ENCODE results near the gene VASN. TPM values are rescaled to one million over a fixed set of nuclear protein-coding genes. Genes with fewer than 3 reads are reported as not detected.

The VASN gene
- total RNA-seq, 2 donors from 2014 or later: 14.3 to 22.1 TPM

- TF ChIP-seq POLR2A (IDR thresholded peaks at IDR 0.05) (no peak), CTCF (IDR thresholded peaks at IDR 0.05) (no peak)
- H3K27ac ChIP-seq: no peak overlapping the region
- H3K4me1 ChIP-seq: peaks cover 5% of the 10 kb centered on the region
- intact Hi-C loops (cut with DNase I): loop anchor here (10.0 kb wide), 2 partner anchors 114 to 214 kb away; no protein-coding TSS in a partner anchor
- no peak overlapping the region for H3K4me3 ChIP-seq
- no peak for ATAC-seq
- no peaks in the 10 kb centered on the region for H3K36me3 ChIP-seq (replicated peaks in 1 of 2; ENCODE audit: insufficient read depth in 1 of 2, low read depth in 2 of 2)
- H3K27me3 ChIP-seq: no peaks in the 10 kb centered on the region
- 86 to 89% methylated on average over 5 to 10 of the region's 10 CpGs for WGBS, 2 donors
- no peak for DNase-seq
- no peaks in the 10 kb centered on the region for H3K9me3 ChIP-seq
These were observed 36.7 kb downstream of the VASN start for GRCh38 chr16:4408323-4408690.

GRCh38 chr16:4409081-4409932 lies 37.7 kb downstream of the VASN start:
- ATAC-seq (no peak), DNase-seq (peak in 2 of 4 donors; percentile 39 to 49)
- no peaks in the 10 kb centered on the region for H3K36me3 ChIP-seq (replicated peaks in 1 of 2; ENCODE audit: insufficient read depth in 1 of 2, low read depth in 2 of 2)
- WGBS, 2 donors: 87 to 95% methylated on average over 8 to 18 of the region's 19 CpGs
- intact Hi-C loops (cut with DNase I): loop anchor here (10.0 kb wide), 2 partner anchors 115 to 215 kb away; no protein-coding TSS in a partner anchor
- H3K4me3 ChIP-seq: no peak overlapping the region
- TF ChIP-seq CTCF (IDR thresholded peaks at IDR 0.05) (peak in 1 of 7 experiments; percentile 4), POLR2A (IDR thresholded peaks at IDR 0.05) (no peak)
- no peak overlapping the region for H3K27ac ChIP-seq
- no peaks in the 10 kb centered on the region for H3K9me3 ChIP-seq
- no peaks in the 10 kb centered on the region for H3K27me3 ChIP-seq
- peaks cover 5% of the 10 kb centered on the region for H3K4me1 ChIP-seq

GRCh38 chr16:4410335-4411075 lies 38.9 kb downstream of the VASN start:
- intact Hi-C loops (cut with DNase I): no loop called here
- H3K4me3 ChIP-seq: no peak overlapping the region
- no peaks in the 10 kb centered on the region for H3K27me3 ChIP-seq
- ATAC-seq: no peak
- H3K27ac ChIP-seq: no peak overlapping the region
- 59 to 65% methylated on average over 15 of the region's 15 CpGs for WGBS, 2 donors
- DNase-seq: peak in 3 of 4 donors; percentile 43 to 60 (median 53)
- no peaks in the 10 kb centered on the region for H3K36me3 ChIP-seq (replicated peaks in 1 of 2; ENCODE audit: insufficient read depth in 1 of 2, low read depth in 2 of 2)
- H3K4me1 ChIP-seq: peaks cover 14% of the 10 kb centered on the region
- TF ChIP-seq CTCF (IDR thresholded peaks at IDR 0.05): no peak
- no peak for TF ChIP-seq POLR2A (IDR thresholded peaks at IDR 0.05)
- H3K9me3 ChIP-seq: no peaks in the 10 kb centered on the region

- Histone ChIP-seq H3K27ac (no peak overlapping the region), H3K27me3 (no peaks in the 10 kb centered on the region), H3K36me3 (replicated peaks in 1 of 2; ENCODE audit: insufficient read depth in 1 of 2, low read depth in 2 of 2) (no peaks in the 10 kb centered on the region), H3K9me3 (no peaks in the 10 kb centered on the region), H3K4me1 (peaks cover 16% of the 10 kb centered on the region), H3K4me3 (no peak overlapping the region)
- ATAC-seq: no peak
- 74 to 92% methylated on average over 2 to 16 of the region's 16 CpGs for WGBS, 2 donors
- TF ChIP-seq POLR2A (IDR thresholded peaks at IDR 0.05): no peak
- no peak for TF ChIP-seq CTCF (IDR thresholded peaks at IDR 0.05)
- intact Hi-C loops (cut with DNase I): no loop called here
- DNase-seq: peak in 1 of 4 donors; percentile 32
These were observed 40.0 kb downstream of the VASN start for GRCh38 chr16:4411684-4412083.

Data from body of pancreas (tissue), 4 donors.